Gastrocnemius medialis (tissue), 4 donors: ENCODE results near the gene NEBL.

Source experiments
- POLR2A ChIP-seq, 2 donors: fragments of 450-650 bp; IDR thresholded peaks; one replicate each; pipeline ENCODE4 v1.6.1; 2017; ENCODE audit warnings: antibody characterized with exemption in 2 of 2, mild to moderate bottlenecking in 2 of 2, moderate library complexity in 2 of 2
- TF ChIP-seq, protein P1 (sequence below), 5 experiments: fragments of 450-650 bp in 3 of 5; fragments of 200-600 bp in 2 of 5; sonication (generic) in 2 of 5; IDR thresholded peaks in 4 of 5; conservative IDR thresholded peaks in 1 of 5; 1 replicate in 4 of 5; 2 replicates in 1 of 5; pipeline ENCODE4 v1.5.1; 2016 to 2019; ENCODE audit warnings: antibody characterized with exemption in 5 of 5, mild to moderate bottlenecking in 3 of 5, moderate library complexity in 3 of 5

DNA sequence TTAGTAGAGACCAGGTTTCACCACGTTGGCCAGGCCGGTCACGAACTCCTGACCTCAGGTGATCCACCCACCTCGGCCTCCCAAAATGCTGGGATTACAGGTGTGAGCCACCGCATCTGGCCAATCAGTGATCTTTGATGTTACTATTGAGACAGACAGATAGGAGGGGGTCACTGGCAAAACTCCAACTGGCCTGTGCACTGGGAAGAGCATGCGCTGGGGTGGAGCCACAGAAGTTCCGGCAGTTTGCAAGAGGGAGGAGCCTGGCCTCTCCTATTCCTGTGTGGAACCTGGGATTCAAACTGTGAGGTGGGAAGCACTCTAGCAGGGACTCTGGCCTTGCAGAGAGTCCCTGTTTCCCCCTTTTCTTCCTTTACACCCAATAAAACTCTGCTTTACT, 60.7 kb downstream of the NEBL start:
- TF ChIP-seq, protein P1, sequence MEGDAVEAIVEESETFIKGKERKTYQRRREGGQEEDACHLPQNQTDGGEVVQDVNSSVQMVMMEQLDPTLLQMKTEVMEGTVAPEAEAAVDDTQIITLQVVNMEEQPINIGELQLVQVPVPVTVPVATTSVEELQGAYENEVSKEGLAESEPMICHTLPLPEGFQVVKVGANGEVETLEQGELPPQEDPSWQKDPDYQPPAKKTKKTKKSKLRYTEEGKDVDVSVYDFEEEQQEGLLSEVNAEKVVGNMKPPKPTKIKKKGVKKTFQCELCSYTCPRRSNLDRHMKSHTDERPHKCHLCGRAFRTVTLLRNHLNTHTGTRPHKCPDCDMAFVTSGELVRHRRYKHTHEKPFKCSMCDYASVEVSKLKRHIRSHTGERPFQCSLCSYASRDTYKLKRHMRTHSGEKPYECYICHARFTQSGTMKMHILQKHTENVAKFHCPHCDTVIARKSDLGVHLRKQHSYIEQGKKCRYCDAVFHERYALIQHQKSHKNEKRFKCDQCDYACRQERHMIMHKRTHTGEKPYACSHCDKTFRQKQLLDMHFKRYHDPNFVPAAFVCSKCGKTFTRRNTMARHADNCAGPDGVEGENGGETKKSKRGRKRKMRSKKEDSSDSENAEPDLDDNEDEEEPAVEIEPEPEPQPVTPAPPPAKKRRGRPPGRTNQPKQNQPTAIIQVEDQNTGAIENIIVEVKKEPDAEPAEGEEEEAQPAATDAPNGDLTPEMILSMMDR (IDR thresholded peaks at IDR 0.05 in 4 of 5, conservative IDR thresholded peaks at IDR 0.05 in 1 of 5) = no peak
- no peak for TF ChIP-seq POLR2A (IDR thresholded peaks at IDR 0.05)
